Activated naive CD4-positive, alpha-beta T cell treated with Interleukin-2 at 50 U/mL for 16 hours (primary cell): ENCODE measurements around the gene TMEM163.

ENCODE experiments used
- DNase-seq: peaks from one replicate; pipeline ENCODE4 v3.0.0-alpha.2; 2020

Gene TMEM163

GRCh38 chr2:134689315-134689714, 29.5 kb downstream of the TMEM163 start:
- no peak for DNase-seq

GRCh38 chr2:134685967-134686366, 32.8 kb downstream of the TMEM163 start:
- no peak for DNase-seq

- peak; percentile 20 for DNase-seq
These were observed 35.2 kb downstream of the TMEM163 start for GRCh38 chr2:134683561-134684112.

GRCh38 chr2:134682726-134683125, 36.1 kb downstream of the TMEM163 start:
- DNase-seq = no peak

GRCh38 chr2:134681201-134681600, 37.6 kb downstream of the TMEM163 start:
- no peak for DNase-seq

- DNase-seq = peak; percentile 32
These were observed 39.1 kb downstream of the TMEM163 start for GRCh38 chr2:134679745-134680144.

- no peak for DNase-seq
These were observed 39.5 kb downstream of the TMEM163 start for GRCh38 chr2:134679294-134679693.

- DNase-seq = no peak
These were observed 40.7 kb downstream of the TMEM163 start for GRCh38 chr2:134677856-134678756.

- no peak for DNase-seq
These were observed 41.8 kb downstream of the TMEM163 start for GRCh38 chr2:134676960-134677359.

GRCh38 chr2:134675314-134675713, 43.5 kb downstream of the TMEM163 start:
- DNase-seq = no peak

GRCh38 chr2:134674687-134675086, 44.1 kb downstream of the TMEM163 start:
- no peak for DNase-seq

- no peak for DNase-seq
These were observed 47.3 kb downstream of the TMEM163 start for GRCh38 chr2:134671513-134671912.

GRCh38 chr2:134670955-134671354, 47.8 kb downstream of the TMEM163 start:
- DNase-seq = no peak

- peak; percentile 49 for DNase-seq
These were observed 48.8 kb downstream of the TMEM163 start for GRCh38 chr2:134669731-134670669.

- peak; percentile 76 for DNase-seq
These were observed 50.0 kb downstream of the TMEM163 start for GRCh38 chr2:134668821-134669220.

- DNase-seq = no peak
These were observed 51.3 kb downstream of the TMEM163 start for GRCh38 chr2:134667541-134667940.

GRCh38 chr2:134667081-134667480, 51.7 kb downstream of the TMEM163 start:
- DNase-seq = no peak

GRCh38 chr2:134665727-134666506, 52.9 kb downstream of the TMEM163 start:
- DNase-seq = no peak

GRCh38 chr2:134663451-134664450, 55.0 kb downstream of the TMEM163 start:
- DNase-seq = no peak

- DNase-seq = no peak
These were observed 56.0 kb downstream of the TMEM163 start for GRCh38 chr2:134662751-134663150.
